CD4-positive, alpha-beta T cell treated with Interleukin-15 for 1 hour (primary cell): ENCODE data around the gene SMAD1.
"Not testable (repeated sequence)": the region's sequence is repeated elsewhere in the genome, so short reads cannot be mapped to it uniquely, and the experiment has no call there.

ENCODE experiments used
- DNase-seq: peaks from one replicate; pipeline ENCODE4 v3.0.0-alpha.2; 2020

The SMAD1 gene

DNA sequence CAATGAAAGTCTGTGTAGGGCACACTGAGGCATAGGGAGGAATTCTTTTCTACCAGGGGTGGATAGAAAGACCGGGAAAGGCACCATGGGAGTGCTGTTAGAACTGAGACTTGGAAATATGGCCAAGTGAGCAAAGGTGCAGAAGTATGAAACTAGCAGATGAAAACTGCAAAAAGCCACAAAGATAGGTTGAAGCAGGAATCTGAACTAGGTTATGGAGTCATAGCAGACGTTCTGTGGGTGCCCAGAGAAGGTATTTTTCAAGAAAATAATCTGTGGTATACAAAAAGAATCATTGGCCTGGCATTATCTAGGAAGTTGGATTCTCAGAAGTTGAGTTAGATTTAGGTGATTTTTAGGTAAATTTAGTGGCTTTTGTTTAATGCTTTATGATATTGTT lies 48.5 kb downstream of the SMAD1 start:
- no peak for DNase-seq

DNA sequence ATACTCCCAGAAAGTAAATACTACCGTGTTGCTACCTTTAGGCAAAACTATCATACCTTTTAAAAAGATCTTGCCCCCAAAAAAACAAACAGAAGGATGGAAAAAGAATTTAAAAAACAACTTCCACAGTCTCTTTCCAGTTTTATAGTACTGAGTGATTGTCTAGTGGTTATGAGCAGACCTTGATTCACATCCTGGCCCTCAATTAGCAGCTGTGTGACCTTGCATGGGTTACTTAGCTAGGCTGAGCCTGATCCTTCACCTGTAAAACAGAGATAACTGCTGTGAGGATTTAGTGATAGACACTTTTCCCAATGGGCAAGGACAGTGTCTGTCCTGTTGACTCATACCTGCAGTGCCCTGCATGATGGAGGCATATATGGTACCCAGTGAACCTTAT lies 49.0 kb downstream of the SMAD1 start:
- DNase-seq = no peak

DNA sequence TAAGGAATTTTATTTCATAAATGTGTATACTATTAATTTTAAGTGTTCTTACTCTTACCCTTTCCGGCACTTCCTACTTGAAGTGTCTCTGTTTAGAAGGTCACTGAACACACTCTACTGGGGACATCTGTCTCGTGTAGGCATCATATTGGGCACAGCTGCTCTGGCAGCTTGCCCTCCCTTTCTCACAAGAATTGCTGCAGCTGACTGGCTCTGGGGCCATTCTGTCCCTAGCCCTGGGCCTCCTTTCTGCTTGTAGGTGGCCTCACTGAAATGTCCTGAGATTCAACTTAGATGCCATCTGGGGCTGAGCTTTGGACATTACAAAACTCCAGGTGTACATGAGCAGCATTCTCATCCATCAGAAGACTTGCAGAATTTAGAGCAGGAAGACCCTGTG lies 49.6 kb downstream of the SMAD1 start:
- no peak for DNase-seq

DNA sequence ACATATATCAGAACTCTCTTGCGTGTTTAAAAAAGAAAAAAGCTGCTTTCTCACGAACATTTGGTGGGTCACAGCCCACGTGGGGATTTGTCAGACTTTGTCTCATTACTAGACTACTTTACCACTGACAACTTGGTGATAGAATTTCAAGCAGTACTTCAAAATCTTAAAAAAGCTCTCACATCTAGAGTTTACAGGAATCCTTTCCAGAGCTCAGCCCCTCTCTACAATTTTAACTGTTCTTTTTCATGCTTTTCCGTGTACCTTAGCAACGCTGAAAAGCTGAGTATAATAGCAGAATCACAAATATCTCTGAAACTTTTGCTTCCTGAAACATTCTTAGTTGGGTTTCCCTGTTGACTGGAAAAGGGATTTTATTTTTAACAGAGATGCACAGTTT lies 50.2 kb downstream of the SMAD1 start:
- no peak for DNase-seq

DNA sequence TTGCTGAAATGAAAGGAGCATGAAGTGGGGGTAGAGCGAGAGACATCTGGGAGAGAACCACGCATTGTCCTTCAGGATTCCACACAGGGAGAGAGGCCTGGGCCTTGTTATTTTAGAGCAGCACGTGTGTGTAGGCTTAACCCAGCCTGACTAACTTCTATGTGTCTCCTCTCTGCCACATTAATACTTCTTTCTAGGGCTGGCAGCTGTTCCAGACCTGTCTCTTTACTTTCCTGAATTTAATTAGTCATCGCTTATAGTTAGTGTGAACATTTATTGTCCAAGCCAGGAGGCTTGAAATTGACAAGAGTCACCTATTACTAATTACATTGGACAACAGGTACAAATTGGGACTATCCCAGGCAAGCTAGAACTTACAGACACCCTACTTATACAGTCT lies 51.3 kb downstream of the SMAD1 start:
- DNase-seq = no peak

DNA sequence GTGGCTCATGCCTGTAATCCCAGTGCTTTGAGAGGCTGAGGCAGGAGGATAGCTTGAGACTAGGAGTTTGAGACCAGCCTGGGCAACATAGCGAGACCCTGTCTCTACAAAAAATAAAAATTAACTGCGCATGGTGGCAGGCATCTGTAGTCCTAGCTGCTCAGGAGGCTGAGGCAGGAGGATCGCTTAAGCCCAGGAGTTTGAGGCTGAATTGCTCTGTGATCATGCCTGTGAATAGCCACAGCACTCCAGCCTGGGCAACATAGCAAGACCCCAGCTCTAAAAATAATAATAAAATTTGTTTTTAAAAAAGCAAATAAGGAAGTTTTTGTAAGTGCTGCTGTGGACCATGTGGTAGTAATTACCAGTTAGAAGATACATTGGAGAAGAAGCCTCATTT lies 51.8 kb downstream of the SMAD1 start:
- not testable (repeated sequence) for DNase-seq

DNA sequence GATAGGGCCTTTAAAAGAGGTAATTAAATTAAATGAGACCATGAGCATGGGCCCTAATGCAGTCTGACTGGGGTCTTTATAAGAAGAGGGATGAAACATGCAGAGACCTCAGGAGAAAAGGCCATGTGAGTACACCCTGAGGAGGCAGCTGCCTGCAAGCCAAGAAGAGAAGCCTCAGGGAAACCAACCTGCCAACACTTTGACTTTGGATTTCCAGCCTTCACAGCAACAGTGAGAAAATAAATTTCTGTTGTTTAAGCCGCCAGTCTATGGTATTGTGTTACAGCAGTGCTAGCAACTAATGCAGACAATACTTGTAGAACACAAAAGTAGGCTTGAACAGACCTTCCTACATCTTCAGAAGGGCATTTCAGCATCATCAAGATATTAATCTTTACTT lies 52.3 kb downstream of the SMAD1 start:
- no peak for DNase-seq

DNA sequence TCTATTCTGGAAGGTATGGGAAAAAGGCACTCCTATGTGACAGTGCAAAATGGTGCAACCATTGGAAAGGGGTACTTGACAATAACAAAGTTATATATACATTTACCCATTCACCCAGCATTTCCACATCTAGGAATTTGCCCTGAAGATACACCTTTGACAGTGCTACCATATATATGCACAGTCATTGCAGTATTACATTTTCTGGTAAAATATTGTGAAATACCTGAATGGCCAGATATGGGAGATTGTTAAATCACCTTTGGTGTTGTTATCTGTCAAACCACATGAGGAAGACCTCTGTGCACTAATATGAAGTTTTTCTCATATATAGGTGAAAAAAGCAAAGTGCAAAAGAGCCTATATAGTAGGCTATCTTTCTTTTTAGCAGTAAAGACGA lies 53.5 kb downstream of the SMAD1 start:
- no peak for DNase-seq

DNA sequence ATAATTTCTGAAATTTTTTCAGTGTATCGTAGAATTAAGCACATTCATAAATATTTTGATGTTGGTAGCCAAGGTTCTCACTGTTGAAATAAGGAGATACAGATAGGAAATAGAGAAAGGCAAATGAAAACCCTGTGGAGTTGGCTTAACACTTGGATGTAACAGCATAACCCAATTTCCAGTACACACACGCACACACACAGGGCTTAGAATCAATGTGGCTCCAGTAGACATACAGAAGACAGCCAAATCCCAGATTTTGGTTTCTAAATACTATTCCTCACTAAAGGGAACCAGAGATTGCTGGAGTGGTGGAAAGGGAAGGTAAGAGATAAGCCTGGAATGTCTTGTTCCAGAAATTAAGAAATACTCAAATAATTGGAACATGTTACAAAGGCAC lies 54.4 kb downstream of the SMAD1 start:
- DNase-seq = no peak

DNA sequence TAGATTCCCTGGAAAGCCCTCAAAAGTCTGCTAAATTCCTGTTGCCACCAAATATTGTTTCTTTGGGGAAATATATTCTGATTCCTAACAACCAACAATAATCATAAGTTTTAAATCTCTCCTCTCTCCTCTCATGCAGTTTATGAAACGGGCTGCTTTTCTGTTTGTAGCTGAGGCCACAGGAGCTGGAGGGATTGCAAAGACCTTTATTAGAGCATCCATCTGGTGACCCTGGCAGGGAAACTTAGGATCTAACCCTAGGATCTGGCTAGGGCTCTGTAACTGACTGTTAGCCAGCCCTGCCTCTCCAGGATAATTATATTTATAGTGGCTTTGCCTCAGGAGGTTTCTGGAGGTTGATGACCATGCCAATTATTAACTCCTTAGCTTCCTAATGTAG lies 56.9 kb downstream of the SMAD1 start:
- no peak for DNase-seq

DNA sequence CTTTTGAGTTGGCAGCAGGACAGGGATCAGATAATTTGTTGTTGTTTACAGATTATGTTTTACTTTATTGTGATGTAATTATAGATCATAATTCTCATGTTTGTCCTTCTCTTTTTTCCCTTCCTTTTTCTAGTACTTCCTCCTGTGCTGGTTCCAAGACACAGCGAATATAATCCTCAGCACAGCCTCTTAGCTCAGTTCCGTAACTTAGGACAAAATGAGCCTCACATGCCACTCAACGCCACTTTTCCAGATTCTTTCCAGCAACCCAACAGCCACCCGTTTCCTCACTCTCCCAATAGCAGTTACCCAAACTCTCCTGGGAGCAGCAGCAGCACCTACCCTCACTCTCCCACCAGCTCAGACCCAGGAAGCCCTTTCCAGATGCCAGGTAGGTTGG lies 58.0 kb downstream of the SMAD1 start:
- no peak for DNase-seq

DNA sequence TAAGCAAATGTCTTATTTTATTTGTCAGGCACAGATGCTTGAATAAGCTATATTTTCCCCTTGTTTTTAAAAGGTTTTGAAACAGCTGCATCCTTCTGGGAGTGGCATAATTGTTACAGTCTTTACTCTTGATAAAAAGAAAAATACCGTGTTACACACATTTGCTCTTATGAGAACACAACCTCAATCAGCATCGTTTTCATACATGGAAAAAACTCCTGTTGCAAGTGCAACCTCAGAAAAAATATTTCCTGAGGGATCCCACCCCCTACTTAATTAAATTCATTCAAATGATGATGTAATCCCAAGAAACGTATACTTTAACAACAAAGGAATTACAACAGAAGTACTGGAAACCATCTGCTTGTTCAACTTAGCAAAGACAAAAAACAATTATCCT lies 58.6 kb downstream of the SMAD1 start:
- no peak for DNase-seq

DNA sequence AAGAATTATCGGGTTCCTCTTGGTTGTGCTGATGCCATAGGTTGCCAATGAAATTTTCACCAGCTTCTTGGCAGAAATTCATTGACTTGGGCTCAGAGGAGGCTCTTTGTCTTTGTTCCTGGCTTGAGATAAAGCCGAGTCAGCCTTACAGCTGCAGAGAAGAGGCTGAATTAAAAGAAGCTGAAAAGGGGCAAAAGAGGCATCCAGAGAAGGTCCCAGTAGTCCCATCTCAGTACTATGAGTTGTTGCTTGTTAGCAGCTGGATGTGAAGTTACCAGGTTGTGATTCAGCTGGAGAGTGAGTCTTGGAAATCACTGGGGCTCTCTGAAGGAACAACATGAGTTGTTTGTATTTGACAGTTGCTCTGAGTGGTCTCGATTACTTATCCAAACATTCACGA lies 59.7 kb downstream of the SMAD1 start:
- no peak for DNase-seq

DNA sequence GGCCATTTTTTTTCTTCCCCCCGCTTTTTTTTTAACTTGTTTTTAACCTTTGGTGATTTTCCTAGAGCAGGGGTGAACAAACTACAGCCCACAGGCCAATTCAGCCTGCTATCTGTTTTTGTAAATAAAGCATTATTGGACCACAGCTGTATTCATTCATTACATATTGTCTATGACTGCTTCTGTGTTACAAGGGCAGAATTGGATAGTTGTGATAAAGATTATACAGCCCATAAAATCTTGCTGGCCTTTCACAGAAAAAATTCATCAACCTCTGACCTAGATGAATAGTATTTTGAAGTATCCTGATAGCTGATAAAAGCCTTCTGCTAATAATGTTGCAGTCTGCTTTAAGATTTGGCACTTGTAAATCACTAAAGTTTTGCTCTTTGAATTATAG lies 63.4 kb downstream of the SMAD1 start:
- DNase-seq = no peak

DNA sequence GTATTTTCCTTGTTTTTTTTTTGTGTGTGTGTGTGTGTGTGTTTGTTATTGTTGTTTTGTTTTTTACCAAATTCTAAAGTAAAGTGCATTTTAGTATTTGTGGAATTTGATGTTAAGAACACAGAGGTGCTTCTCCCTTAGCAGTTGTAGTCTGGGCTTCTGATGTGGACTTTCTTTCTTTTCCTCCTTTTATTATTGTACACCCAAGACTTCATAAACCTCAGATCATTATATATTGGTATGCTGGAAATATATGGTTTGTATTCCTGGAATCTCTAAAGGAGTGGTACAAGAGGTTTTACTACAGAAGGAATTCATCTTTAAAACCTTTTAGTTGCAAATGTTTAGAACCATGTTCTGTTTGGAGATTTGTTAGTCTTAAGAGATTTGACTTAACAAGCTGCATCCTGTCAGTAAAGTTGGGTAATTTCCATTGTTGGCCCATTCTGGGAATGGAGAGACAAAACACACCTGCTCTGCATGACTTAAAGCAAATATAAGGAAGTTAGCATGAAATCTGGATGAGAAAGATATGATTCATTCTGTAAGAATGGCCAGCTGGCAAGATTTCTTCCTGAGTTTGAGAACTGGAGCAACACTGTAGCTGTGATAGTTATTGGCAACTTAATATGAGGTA lies 64.0 kb downstream of the SMAD1 start:
- no peak for DNase-seq

DNA sequence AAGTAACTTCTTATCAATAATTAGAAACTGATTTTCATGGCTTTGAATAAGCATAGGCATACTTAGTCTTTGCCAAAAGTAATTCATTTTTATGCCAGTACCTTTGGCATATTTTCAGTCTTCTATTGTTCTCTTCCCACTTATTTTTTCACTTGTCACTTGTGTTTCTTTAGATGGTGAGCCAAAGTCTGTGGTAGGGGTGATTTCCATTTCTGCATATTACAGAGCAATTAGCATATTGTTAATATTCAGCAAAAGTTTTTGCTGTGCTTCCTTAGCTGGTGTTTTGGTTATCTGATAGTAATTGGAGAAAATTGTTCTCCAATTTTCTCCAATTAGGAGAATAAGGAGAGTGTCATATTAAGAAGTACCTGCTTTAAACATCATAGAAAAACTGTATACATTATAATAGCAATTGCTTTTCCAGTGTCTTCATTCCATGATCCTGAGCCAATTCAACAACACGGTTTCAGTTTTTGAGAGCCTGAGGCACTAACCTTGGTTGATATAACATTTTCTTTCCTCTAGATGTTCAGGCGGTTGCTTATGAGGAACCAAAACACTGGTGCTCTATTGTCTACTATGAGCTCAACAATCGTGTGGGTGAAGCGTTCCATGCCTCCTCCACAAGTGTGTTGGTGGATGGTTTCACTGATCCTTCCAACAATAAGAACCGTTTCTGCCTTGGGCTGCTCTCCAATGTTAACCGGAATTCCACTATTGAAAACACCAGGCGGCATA lies 64.7 kb downstream of the SMAD1 start:
- DNase-seq = no peak

DNA sequence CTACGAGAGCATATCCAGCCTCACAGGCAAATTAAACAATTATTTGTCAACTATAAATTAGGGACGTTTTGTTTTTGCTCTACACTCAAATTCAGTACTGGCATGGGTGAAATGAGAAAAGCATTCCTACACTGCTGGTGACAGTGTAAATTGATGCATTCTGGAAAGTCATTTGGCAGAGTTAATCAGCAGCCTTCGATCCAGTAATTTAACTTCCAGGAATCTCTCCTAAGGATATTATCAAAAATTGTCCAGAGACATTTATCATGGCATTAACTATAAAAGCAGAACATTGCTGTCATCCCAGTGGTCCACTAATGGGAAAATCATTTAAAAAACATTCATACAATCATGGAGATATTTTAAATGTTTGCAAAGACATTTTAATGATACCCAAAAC lies 70.0 kb downstream of the SMAD1 start:
- DNase-seq = no peak

DNA sequence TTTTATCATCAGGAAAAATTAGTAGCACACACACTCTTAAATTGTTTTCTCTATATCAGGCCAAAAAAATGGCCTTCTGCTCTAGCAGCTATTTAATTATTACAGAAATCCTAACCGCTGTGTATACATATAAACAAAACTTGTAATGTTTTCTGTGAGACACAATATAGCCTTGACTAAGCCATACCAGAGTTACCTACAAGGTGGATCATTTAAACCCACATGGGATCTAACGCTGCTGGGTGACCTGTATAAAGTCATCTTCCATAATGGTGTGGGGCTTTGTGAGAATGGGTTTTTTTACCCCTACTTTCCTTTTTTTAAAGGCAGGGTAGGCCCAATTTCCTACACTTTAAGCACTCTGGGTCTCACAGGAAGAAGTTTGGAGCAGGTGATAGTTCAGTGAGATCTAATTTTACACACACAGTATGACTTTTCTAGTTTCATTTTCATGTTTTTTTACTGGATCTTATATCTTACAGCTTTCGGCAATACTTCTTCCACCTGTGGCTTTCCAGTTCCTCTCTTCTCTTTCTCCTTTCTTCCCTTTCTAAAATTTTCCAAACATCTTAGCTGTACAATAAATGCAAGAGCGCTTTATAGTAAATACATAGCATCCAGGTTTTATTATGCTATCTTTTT lies 70.6 kb downstream of the SMAD1 start:
- DNase-seq = no peak

DNA sequence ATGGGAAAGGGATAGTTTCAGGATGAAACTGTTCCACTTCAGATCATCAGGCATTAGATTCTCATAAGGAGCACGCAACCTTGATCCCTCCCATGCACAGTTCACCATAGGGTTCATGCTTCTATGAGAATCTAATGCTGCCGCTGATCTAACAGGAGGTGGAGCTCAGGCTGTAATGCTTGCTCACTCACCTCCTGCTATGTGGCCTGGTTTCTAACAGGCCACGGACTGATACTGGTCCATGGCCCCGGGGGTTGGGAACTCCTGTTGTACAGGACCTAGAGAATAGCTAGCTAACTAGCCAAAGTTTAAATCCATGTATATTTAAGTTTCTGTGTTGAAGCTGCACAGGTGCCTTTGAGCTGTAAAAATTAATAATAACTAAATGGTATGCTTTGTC lies 71.7 kb downstream of the SMAD1 start:
- DNase-seq = no peak

DNA sequence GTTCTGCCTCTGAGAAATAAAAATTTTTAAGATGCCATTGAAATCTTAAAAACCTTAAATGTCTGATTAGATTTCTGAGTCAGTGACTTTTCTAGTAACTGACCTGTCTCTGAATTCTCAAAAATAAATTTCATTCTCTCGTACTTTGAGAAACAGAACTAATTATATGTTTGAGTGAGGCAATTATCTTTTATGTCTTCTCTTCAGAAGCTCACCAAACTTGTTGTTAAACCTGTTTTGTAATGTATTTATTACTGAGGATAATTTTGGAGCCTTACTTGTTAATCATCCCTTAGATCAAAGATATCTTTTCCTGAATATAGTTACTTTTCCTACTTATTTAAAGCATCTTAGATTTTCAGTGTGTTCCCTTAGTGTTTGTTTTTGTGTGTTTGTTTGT lies 73.0 kb downstream of the SMAD1 start:
- DNase-seq = no peak

DNA sequence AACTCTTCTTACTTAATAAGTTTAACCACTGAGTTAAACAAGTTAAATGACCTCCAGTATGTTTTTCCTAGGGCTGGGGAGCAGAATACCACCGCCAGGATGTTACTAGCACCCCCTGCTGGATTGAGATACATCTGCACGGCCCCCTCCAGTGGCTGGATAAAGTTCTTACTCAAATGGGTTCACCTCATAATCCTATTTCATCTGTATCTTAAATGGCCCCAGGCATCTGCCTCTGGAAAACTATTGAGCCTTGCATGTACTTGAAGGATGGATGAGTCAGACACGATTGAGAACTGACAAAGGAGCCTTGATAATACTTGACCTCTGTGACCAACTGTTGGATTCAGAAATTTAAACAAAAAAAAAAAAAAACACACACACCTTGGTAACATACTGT lies 76.1 kb downstream of the SMAD1 start:
- peak; percentile 35 for DNase-seq

DNA sequence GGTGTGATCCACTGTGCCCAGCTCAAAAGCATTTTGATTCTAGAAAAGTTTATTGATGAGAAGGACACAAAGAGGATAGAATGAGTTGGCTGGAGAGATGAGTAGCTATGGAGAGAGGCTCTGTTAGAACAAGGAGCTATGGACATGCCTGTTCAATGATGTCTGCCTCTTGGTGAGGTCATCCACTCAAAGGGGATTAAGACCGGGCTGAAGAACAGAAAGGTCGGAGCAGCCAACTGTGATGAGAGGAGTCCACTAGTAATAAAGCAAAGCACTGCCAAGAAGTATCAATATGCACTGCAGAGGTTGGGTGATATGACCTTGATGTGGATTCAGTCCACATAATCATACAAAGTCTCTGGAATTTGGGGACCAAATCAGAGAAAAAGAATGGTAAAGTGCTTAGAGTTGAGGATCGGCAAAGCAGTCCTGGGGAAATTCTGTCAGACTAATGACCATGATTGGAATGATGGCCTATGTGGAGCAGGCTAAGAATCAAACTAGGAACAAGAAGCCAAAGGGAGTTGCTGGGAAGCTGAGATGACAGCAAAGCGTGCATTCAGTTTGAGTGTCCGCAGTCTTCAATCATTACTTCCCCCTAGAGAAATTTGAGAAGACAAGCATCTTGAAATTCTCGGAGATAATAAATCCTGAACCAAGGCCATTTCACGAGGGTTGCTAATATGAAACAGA lies 81.8 kb downstream of the SMAD1 start:
- DNase-seq = no peak

DNA sequence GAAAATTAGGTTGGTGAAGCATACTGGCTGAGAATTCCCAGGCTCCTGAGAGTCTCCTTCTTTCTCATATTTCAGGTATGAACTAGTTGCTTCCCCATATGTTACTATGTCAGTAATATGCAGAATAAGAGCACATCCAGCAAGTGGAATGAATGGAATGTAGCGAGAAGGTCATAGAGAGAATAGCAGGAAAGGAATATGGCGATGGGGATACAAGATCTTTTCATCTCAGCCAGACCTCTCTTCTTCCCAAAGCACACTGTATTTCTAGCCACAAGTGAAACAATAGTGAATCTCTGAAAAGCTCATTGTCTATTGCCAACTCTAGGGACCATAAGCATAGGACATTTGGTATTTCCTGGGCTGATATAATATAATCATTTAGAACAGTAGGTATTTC lies 82.9 kb downstream of the SMAD1 start:
- DNase-seq = no peak

DNA sequence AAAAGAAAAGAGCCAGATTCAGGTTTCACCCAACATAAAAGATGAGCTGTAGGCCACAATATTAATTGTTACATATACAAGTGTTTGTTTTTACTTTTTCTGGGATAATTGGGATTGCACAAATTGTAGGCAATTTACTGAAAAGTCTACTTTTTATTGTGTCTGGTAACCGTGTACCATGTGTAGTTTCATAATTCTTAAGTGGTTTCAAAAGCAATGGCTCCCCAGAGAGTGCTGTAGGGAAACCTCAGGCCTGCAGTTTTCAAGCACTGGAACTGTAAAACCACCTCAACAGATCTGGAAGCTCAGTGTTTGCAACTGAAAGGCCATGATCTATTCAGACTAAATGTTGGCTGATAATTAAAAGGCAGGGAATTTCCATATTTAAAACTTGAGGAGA lies 83.7 kb downstream of the SMAD1 start:
- DNase-seq = no peak
